Stimulated activated CD4-positive, alpha-beta T cell treated with anti-CD3 and anti-CD28 coated beads, Interleukin-12 subunit alpha, Interleukin-12 subunit beta, amount 100 ng/mL, for 4 hours (primary cell): ENCODE data around the gene CTU2.

Experiments
- DNase-seq: peaks from one replicate; pipeline ENCODE4 v3.0.0-alpha.2; 2020

CTU2 gene

DNA sequence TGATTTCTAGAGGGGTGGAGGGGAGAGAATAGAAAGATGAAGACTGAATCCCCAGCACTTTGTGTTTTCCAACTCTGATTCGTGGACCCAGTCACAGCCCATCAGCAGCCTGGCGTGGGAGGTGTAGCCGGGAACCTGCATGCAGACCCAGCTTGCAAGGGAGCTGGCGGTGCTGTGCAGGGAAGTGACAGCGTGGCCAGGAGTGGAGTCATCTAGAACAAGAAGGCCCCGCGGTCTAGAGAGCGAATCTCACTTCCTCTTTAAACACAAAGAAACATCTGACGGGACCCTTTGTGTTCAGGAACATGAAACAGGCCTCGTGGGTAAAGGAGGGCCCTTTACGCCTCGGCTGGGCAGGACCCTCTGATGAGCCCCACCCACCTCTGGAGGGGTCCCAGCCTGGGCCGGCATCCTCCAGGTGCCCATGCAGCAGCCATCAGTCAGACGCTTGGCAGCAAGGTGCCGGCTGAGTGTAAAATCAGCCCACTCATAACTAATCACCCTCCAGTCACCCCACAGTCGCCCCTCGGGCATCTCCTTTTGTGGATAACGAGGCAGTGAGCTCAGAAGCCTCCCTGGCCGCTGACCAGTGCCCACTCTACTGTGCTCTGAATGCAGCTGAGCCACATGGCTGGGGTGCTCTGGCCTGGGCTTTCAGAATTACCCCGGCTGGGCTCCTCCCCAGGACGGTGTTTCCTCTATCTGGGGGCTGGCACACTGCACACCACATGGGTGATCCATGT is 24.4 kb upstream of the CTU2 start:
- peak; percentile 61 for DNase-seq

DNA sequence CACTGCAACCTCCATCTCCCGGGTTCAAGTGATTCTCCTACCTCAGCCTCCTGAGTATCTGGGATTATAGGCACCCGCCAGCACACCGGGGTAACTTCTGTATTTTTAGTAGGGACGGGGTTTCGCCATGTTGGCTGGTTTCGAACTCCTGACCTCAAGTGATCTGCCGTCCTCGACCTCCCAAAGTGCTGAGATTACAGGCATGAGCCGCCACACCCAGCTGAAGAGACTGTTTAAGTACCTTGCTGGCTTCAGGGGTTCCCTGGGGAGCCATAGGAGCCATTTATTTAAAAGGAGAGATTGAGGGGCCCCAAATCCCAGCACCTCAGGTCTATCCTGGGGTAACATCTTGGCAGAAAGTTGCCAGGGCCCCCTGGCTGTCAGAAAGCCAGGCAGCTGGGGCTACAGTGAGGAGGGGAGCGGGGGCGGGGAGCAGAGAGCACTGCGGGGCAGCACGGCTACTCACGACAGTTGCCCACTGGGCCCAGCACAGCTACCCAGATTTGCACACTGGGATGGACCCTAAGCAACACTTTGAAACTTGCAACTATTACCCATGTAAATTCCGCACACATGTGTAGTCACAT is 21.6 kb upstream of the CTU2 start:
- DNase-seq = no peak

DNA sequence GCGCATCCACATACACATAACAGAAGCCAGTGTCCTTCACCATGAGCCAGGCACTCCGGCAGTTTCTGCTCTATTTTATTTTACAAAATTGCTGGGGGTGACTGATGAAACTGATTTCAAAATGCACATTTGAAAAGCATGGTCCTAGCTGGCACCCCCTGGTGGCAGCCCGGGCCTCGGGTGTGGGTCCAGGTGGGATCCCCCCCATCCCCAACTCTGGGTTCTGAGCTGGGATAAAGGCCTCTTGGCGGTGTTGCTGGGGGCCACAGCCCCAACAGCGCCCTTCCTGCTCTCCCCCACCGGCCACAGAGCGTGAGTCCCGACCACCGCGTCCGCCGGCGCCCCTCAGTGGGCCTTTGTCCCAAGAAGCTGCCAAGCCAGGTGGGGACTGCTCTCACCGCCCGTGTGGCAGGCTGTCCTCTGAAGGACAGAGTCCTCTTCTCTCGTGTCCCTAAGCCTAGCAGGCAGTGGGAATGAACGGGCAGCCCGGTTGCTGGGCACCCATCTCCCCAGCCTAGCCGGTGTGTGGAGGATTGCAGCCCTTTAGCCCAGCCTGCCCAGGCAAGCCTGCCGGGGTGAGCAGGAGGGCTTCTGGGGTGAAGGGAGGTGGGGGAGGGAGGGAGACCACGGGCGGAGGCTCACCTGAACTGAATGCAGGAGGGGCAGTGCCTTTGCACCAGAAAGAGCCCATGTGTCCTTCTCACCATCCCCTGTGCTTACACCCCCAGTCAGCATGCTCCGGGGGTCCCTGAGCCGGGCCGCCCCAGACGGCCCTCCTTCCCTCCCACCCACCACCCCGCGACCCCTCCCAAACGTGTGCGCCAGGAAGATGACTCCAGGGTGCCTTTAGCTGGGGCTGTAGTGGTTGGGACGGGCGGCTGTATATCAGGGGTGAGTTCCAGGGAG is 20.9 kb upstream of the CTU2 start:
- peak; percentile 65 for DNase-seq

DNA sequence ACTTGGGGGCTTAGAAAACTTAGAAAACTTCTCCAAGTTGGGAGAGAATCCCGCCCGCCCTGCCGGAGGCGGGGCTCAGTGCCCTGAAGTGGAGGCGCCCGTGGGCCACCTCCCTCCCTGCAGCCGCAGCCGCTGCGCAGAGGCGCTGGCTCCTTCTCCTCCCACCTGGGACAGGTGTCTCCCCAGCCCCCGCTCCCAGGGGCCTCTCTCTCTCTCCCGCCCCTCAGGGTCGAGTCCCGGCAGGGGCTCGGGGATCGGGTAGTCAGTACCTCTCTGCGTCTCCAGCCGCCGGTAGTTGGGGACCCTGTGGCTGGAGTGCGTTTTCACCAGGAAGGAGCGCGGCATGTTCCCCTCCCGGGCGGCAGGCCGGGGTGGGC is 20.3 kb upstream of the CTU2 start:
- peak; percentile 30 for DNase-seq

DNA sequence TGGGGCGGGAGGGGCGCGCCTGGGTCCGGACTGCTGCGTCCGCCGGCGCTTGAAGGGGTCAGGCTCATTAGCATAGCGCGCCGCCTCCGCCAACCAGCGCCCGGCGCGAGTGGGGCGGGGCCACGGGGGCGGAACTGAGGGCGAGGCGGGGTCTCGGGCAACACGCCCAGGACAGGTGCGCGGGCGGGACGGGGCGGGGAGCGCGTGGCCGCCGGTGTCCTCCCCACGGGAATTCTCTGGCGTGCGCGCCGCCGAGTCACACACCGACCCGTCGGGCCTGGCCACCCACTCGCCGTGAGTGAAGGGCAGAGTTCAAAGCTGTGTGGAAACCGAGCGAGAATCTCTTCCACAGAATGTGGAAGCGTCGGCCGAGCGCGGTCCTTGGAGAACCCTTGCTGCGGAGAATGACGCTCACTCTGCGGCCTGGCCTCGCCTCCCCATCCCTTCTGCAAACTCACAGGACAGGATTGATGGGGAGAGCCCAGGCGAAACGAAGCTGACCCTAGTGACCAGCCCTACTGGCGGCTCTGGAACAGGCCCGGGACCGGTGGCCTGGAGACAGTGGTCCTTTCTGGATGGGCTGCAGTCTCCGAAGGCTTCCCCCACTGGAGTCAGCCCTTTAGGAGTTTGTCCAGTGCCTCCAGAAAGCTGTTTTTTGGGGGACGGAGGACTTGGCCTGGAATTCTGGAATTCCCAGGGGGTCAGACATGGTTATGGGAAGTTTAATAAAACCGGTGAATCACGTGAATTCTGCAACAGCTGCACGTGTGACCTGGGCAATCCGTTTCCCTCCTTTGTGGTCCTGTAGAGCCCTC is 19.7 kb upstream of the CTU2 start, which contains the start of gene SNAI3:
SNAI3 (minus strand) TSS at position 69 of the 815 bp plus-strand sequence. CDS start 101 bp downstream, outside the sequence.
- DNase-seq = peak; percentile 86

DNA sequence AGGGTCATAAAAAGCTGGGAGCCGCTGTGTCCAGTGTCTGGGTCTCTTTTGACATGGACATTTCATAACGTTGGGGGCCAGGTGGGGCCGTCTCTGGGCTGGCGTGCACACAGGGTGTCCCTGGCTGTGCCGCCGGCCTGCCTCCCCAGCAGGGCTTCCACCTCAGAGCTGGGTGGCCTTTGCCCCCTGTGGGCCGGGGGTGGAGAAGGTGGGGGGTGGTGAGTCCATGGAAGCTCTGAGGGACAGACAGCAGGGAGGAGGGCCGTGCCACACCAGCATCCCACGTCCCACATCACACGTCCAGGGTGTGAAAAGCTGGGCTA is 19.1 kb upstream of the CTU2 start:
- no peak for DNase-seq

DNA sequence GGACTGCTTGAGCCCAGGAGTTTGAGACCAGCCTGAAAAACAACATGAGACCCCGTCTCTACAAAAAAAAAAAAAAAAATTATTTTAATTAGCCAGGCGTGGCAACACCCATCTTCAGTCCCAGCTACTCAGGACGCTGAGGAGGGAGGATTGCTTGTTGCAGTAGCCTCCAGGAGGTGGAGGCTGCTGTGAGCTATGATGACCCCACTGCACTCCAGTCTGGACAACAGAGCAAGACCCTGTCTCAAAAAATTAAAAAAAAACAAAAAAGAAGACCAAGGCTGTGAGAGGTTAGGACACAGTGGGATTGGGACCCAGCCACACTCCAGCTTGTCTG is 18.7 kb upstream of the CTU2 start:
- DNase-seq = no peak

DNA sequence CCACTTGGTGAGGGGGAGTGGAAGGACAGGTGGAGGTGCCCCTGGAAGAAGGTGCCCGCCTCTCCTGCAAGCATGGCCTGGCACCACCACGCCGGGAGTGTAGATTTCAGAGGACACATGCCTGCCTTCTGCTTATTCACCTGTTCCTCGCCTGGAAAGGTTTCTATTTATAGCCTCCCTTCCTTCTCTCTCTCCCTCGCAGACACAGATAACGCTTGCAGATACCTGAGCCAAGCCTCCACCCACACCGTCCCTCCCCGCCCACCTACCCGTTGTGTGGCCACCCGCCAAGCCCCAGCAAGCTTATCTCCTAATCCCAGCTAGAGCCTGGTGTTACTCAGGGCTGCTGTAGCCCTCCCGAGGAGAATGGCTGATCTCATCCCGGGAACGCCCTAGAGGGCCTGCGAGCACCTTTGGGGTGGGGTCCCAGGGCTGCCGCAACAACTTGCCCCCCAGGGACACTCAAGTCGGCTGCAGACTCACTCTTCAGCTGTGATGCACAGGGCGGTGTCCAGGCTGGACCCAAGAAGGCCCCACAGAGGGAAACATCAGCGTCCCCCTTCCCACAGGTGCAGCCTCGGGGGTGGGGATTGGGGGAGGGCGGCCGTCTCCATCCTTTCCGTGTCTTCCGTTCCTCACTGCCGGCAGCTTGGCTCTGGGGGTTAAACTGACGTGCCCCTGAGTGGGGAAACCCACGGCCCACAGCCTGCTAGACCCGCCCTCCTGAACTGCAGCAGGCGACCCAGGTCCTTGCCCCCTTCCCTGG is 18.1 kb upstream of the CTU2 start:
- no peak for DNase-seq

DNA sequence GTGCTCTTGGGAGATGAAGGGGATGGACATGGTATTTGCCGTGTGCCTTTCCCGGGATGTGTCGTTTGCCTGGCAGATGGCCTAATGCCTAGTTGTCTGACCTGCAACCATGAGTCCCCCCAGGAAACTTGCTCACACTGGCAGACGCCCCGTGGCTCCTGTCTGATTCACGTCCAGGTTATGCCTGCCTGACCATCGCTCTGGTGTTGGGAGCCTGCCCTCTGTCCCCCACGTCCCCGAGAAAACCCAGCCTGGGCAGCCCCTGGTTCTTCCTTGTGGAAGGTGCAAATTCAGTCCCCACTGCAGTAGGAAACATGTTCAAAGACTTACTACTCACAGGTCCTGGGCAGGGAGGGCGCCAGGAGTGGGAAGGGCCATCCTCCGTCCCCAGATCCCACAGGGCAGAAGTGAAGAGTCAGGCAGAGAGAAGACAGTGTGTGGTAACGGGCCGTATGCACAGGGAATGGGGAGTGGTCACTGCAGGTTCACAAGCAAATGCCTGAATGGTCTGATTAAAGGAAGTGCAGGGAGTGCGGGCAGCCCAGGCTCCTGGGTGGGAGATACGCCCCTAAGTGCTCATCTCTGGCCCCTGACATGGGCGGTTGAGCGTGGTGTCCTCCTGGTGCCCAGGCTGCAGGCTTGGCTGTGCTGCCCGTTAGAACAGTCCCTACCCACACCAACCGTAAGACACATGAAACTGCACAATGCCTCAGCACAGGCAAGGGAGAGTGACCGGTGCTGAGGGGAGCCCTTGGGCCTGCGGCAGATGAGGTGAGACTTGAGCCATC is 15.8 kb upstream of the CTU2 start:
- no peak for DNase-seq

DNA sequence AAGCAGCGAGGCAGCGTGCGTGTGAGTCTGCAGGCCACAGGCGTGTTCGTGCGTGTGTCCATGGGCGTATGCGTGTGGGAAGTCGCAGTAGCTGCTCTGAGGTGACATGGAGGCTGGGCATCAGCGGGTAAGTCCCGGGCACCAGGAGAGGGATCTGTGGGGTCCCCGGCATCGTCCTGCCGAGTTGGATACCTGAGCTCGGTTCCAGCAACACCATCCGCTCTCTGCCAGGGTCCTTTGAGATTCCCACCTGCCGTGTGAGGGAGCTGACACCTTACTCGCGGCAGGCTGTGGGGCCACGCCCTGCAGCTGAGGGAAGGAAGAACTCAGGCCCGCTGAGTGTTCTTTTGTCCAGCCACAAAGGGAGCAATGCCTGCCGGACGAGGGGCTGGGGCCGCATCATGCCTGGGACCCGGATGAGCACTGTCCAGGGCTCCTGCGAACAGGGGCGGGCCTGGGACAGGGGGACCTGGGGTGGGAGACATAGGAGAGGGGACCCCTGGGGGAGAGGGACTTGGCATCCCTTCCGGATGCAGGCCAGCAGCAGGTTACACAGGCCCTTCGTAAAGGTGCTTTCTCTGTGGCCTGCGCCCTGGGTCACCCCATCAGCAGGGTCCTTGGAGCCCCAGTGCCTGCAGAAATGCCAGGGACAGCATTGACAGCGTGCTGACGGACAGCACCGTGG is 15.0 kb upstream of the CTU2 start:
- no peak for DNase-seq

DNA sequence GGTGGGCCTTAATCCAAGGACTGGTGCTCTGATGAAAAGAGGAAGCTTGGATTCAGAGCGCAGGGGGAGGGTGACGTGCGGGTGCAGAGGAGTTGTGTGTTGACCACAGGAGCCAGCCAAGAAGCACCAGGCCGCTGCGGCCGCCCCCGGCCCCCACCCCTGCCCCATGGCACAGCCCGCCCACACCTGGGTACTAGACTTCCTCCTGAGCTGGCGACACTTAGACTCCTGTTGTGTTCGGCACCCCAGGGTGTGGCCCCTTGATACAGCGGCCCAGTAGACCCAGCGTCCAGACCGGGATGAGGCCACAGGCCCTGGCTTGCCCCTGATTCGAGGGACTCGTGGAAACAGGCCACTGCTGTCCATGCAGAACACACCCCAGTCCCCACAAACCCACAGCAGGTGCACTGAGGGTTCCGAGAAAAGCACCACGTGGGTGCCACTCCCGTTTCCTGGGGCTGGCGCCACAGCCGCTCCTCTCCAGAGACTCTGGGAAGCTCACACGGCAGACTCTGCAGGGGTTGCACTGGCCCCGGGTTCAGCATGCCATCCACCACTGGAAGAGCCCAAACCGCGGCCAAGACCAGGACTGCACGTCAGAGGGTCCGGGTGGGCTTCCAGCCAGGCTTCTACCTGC is 14.3 kb upstream of the CTU2 start:
- no peak for DNase-seq

DNA sequence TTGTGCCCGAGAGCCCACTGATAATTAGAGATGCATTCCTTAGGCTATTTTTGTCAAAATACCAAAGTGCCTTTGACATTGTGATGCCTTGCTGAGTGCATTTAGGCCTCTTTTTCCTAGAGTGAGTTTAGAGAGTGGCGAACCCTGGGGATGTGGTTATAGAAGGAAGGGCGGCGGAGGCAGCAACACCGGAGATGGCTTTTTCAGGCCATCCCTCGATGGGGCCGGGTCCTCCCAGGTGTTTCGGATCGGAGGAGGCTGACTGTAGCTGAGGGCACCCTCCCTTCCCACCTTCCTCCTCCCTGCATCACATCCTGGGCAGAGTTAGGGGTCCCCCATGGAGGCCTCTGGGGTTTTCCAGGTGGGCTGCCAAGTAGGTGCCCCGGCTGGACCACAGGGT is 13.4 kb upstream of the CTU2 start:
- DNase-seq = no peak

DNA sequence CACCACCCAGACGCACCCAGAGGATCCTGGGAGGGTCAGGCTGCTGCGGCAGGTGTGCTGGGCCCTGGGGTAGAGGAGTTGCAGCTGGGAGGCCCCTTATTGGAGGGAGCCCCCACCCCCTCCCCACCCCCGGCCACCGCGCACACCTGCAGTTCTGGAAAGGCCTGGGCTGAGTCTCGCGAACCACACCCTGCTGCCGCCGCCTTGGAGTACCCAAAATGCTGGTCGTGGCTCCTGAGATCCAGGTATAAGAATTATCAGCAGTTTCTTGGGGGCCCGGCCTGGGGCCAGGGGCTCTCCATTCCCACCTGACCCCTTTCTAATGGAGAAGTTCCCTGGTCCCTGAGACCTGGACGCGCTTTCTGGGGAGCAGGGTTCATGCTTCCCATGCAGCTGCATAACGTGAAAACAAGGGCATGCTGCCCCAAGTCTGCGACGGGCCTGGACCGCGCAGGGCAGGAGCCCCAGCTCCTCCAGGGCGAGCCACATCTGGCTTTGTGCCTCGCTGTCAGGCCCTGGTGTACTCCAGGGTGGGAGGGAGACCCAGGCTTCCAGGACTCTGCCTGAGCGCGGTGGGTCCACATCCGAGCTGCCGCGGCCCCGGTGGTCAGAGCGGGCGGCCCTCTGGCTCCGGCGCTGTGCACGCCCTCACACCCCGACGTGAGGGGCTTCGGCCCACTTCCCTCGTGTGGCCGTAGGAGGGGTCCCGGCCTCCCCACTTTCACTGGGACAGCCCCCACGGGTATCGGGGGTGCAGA is 12.7 kb upstream of the CTU2 start:
- no peak for DNase-seq

DNA sequence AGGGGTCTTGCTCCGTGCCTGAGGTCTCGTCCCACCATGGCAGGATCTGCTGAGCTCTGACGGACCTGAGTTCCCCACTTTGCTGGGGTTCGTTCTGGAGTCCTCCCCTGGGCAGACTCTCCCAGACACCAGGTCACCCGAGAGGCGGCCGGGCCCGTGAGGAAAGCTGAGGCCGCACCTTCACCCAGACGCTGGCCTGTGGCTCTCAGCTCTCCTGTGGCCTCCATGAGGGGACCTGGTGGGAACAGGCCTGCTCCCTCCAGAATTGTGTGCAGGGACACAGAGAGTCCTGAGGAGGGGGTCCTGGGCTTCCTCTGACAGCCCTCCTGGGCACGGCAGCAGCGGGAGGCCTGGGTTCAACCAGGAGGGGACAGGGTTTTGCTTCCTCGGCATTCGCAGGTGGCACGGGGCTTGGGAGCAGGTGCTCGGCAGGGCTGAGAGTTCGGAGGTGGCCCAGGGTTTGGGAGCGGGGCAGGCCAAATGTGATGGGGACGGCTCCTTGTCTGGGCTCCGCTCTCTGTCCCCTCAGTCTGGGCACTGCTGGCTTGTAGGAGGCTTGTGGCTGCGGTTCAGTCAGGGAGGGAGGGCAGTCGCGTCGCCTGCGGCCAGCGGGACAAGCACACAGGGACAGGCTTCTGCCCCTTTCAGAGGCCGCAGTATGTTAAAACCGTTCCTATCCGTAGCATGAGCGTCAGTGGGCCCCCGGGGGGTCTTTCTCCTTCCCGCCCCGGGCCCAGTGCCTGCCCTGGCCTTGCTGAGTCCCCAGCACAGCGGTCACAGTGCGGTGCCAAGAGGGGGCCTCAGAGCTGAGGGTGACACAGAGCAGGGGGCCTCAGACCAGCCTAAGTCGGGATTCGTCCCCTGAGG is 11.8 kb upstream of the CTU2 start:
- DNase-seq = no peak

DNA sequence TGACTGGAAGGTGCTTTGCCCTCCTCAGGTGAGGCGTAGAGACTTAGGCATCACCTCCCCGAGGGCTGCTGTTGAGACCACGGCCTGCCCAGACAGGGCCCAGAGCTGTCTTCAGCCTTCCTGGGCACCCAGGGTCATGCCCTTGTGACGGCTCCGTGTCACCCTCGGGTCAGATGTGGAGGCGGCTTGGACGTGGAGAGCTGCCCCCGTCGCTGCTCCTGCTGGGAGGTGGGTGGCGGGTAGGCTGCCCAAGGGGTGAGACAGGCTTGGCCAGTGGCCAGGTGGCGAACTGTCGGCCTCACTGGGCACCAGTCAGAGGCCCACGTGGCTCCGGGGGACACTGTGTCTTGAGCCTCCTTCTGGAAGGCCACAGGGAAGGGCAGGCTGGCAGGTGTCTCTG is 11.1 kb upstream of the CTU2 start:
- no peak for DNase-seq

DNA sequence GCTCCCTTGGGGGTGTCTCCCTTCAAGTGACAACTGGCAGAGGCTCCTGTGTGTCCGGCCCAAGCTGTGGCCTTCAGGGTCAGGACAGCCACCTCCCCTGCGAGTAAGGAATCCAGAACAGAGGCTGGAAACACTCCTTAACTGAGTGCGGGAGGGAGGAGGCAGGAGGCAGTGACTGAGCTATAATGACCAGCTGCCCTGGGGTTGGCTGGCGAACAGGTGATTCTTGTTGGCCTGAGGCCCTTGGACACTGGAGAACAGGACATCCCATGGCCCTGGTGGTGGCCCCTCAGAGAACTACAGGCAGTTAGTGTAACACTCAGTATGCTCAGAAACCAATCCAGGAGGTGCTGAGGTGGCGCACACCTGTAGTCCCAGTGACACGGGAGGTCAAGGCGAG is 10.6 kb upstream of the CTU2 start:
- DNase-seq = no peak

DNA sequence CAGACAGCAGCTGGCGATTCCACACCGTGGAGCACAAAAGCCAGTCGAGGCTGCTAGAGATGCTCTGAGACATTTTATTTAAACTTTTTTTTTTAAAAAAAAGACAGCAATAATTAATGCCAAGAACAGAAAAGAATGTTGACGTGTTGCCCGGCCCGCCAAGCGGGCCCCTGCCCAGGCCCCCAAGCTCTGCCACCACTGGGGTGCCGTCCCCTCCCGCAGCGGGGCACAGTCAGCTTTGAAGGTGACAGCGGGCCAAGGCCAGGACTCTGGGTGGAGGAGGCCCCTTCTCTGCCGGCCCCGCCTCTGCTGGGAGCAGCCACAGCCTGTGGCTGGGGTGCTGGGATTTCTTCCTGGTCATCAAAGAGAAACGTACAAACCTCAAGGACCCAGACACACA is 9.9 kb upstream of the CTU2 start:
- no peak for DNase-seq

DNA sequence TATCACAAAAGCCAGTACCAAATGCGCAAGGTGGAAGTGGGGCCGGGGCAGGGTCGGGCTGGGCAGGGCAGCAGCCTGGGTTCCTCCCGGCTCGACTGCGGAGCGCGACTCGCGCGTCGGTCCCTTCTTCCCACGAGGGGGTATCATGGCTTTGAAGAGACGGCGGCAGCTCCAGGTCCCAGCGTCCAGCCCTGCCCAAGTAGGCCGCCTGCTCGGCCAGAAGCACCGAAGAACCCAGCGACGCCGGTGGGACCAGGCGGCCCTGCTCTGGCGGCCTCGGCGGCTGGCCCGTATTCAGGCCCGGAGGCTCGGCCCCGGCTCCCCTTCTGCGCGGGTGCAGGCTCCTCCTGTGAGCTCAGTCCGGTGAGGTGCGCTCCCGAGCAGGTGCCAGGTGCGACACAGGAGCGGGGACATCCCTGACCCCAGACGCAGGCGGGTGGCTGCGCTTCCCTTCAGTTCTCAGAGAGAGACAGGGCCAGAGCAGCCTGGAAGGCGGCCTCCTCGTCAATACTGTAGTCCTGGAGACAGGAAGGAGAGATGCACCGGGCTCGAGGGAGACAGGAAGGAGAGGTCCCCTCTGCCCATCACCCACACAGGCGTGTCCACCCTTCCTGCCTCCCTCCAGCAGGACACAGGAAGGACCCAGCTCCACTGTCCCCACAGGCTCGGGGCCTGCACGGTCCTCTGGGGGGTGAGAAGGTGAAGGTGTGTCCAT is 9.0 kb upstream of the CTU2 start:
- no peak for DNase-seq
